H1 (cell line): ENCODE results near the gene CAMK2D. TPM values are rescaled to one million over a fixed set of nuclear protein-coding genes. Genes with fewer than 3 reads are reported as not detected.

Experiments used
- ATF2 ChIP-seq: IDR thresholded peaks from 2 replicates; pipeline ENCODE4 v1.6.1; 2012; ENCODE audit warnings: low read length, inconsistent platforms
- SRF ChIP-seq: IDR thresholded peaks from 2 replicates; pipeline ENCODE4 v1.6.1; 2011; ENCODE audit warnings: mild to moderate bottlenecking, low read depth, low read length, moderate library complexity
- polyA plus RNA-seq, 7 experiments: library from polyadenylated mRNA; depleted of rRNA in 3 of 7; stranded (reverse) in 5 of 7; unstranded in 2 of 7; fragments of >200 nt in 5 of 7; fragments of 200-250 nt in 2 of 7; gene quantifications; 1 replicate in 5 of 7; 2 replicates in 1 of 7; 4 replicates in 1 of 7; pipeline versions ENCODE4 v1.2.1 to v1.2.3, GENCODE V29; 2011 to 2013; ENCODE audit warnings: missing spikeins in 2 of 7, mixed read lengths in 2 of 7
- total RNA-seq: library from RNA; stranded (reverse); fragmentation: NEBNext Ultra II Directional; extraction: Animal tissue kit (Norgen Biotek cat#: 25700); gene quantifications from 2 replicates; pipeline ENCODE4 v1.2.1, GENCODE V29; 2021

Gene CAMK2D
- total and polyA plus RNA-seq, 2 of the 8 experiments (the other 6 are each of a cell fraction or from before 2014, with no cell fraction given): 3.2 to 7.0 TPM

- TF ChIP-seq ATF2 (no peak), SRF (no peak)
- TF ChIP-seq, all 59 proteins: peak for 0
Observed at GRCh38 chr4:113747949-113748348, 13.6 kb downstream of the CAMK2D start (continued).
